MV-4-11 (cell line): ENCODE data around the gene DBNDD1.
A peak's percentile ranks its signal among the peaks of the same experiment; 100 is the strongest.
"Not testable (repeated sequence)": the region's sequence is repeated elsewhere in the genome, so short reads cannot be mapped to it uniquely, and the experiment has no call there.

Experiments used
- DNase-seq: peaks from one replicate; lab custom pipeline; 2025; lab: John Stamatoyannopoulos, UW

Gene DBNDD1

GRCh38 chr16:89988951-89989350 lies 30.3 kb downstream of the DBNDD1 start:
- DNase-seq = no peak

- DNase-seq = no peak
These were observed 32.1 kb downstream of the DBNDD1 start for GRCh38 chr16:89987169-89987568.

GRCh38 chr16:89986600-89986999 lies 32.7 kb downstream of the DBNDD1 start:
- no peak for DNase-seq

GRCh38 chr16:89985219-89985618 lies 34.0 kb downstream of the DBNDD1 start:
- no peak for DNase-seq

- no peak for DNase-seq
These were observed 35.0 kb downstream of the DBNDD1 start for GRCh38 chr16:89984216-89984615.

GRCh38 chr16:89983536-89983935 lies 35.7 kb downstream of the DBNDD1 start:
- no peak for DNase-seq

- no peak for DNase-seq
These were observed 36.9 kb downstream of the DBNDD1 start for GRCh38 chr16:89982318-89982717.

GRCh38 chr16:89981414-89981813 lies 37.8 kb downstream of the DBNDD1 start:
- DNase-seq = peak; percentile 84

- DNase-seq = no peak
These were observed 44.4 kb downstream of the DBNDD1 start for GRCh38 chr16:89974870-89975269.

- DNase-seq = no peak
These were observed 45.5 kb downstream of the DBNDD1 start for GRCh38 chr16:89973654-89974335.

- DNase-seq = no peak
These were observed 46.0 kb downstream of the DBNDD1 start for GRCh38 chr16:89973235-89973634.

GRCh38 chr16:89972244-89973234 lies 46.7 kb downstream of the DBNDD1 start:
- DNase-seq = peak; percentile 85

- DNase-seq = peak; percentile 40
These were observed 47.6 kb downstream of the DBNDD1 start for GRCh38 chr16:89971495-89972243.

GRCh38 chr16:89969741-89970410 lies 49.4 kb downstream of the DBNDD1 start:
- peak; percentile 95 for DNase-seq

GRCh38 chr16:89968074-89968473 lies 51.2 kb downstream of the DBNDD1 start:
- DNase-seq = not testable (repeated sequence)

GRCh38 chr16:89967436-89967835 lies 51.8 kb downstream of the DBNDD1 start:
- DNase-seq = peak; percentile 54

- DNase-seq = no peak
These were observed 52.5 kb downstream of the DBNDD1 start for GRCh38 chr16:89966756-89967155.

GRCh38 chr16:89965447-89966225 lies 53.6 kb downstream of the DBNDD1 start:
- DNase-seq = no peak

GRCh38 chr16:89964201-89964600 lies 55.1 kb downstream of the DBNDD1 start:
- DNase-seq = no peak

GRCh38 chr16:89962754-89963498 lies 56.3 kb downstream of the DBNDD1 start:
- no peak for DNase-seq
